GM23338 (cell line): ENCODE data around the gene DNM2. TPM values are rescaled to one million over a fixed set of nuclear protein-coding genes. Genes with fewer than 3 reads are reported as not detected.
A peak's percentile ranks its signal among the peaks of the same experiment; 100 is the strongest.

Experiments used
- ATAC-seq: fragments of 200-7000 bp; cut with Tn5 transposase; 3 replicates; pipeline ENCODE4 v1.9.1; 2020
- DNase-seq: peaks from one replicate; pipeline ENCODE4 v3.0.0-alpha.2; 2015; ENCODE audit warnings: low spot score
- H2AFZ ChIP-seq: fragments of 200-600 bp; sonication (generic); 2 replicates; pipeline ENCODE4 v1.8.0; 2016; ENCODE audit warnings: antibody characterized with exemption, mild to moderate bottlenecking, moderate library complexity
- H3F3A ChIP-seq: fragments of 200-600 bp; sonication (generic); replicated peaks from 2 replicates; pipeline ENCODE4 v1.8.0; 2017; ENCODE audit warnings: antibody characterized with exemption, mixed run types, low read depth
- H3K27ac ChIP-seq: fragments of 200-600 bp; sonication (generic); 2 replicates; pipeline ENCODE4 v1.6.1; 2016; ENCODE audit warnings: low read depth
- H3K27me3 ChIP-seq: fragments of 200-600 bp; sonication (generic); 2 replicates; pipeline ENCODE4 v1.8.0; 2016; ENCODE audit warnings: mild to moderate bottlenecking, mixed run types, moderate library complexity; ENCODE audit not compliant: insufficient read depth
- H3K36me3 ChIP-seq: fragments of 200-600 bp; sonication (generic); 2 replicates; pipeline ENCODE4 v1.8.0; 2016; ENCODE audit warnings: mild to moderate bottlenecking; ENCODE audit not compliant: insufficient read depth
- H3K4me1 ChIP-seq: fragments of 200-600 bp; sonication (generic); 2 replicates; pipeline ENCODE4 v1.8.0; 2016; ENCODE audit warnings: mild to moderate bottlenecking, moderate library complexity; ENCODE audit not compliant: insufficient read depth
- H3K4me2 ChIP-seq: fragments of 200-600 bp; sonication (generic); 2 replicates; pipeline ENCODE4 v1.7.1; 2017; ENCODE audit warnings: mixed run types
- H3K4me3 ChIP-seq: fragments of 200-600 bp; sonication (generic); 2 replicates; pipeline ENCODE4 v1.6.1; 2016; ENCODE audit warnings: mixed run types
- H3K79me2 ChIP-seq: fragments of 200-600 bp; sonication (generic); replicated peaks from 2 replicates; pipeline ENCODE4 v1.8.0; 2017; ENCODE audit warnings: mild to moderate bottlenecking; ENCODE audit not compliant: insufficient read depth
- H3K9me2 ChIP-seq: fragments of 200-600 bp; sonication (generic); 2 replicates; pipeline ENCODE4 v1.8.0; 2017; ENCODE audit not compliant: insufficient read depth
- H4K20me1 ChIP-seq: fragments of 200-600 bp; sonication (generic); replicated peaks from 2 replicates; pipeline ENCODE4 v1.8.0; 2017; ENCODE audit warnings: mild to moderate bottlenecking; ENCODE audit not compliant: insufficient read depth
- H3K27ac Mint-ChIP-seq: 2 replicates; pipeline ENCODE4 v1.8.0; 2020; ENCODE audit warnings: inconsistent platforms, mild to moderate bottlenecking, moderate library complexity, mixed read lengths
- H3K27me3 Mint-ChIP-seq: 3 replicates; pipeline ENCODE4 v1.8.0; 2022; ENCODE audit warnings: low read depth, mild to moderate bottlenecking, moderate library complexity, mixed read lengths, inconsistent platforms; ENCODE audit not compliant: insufficient read depth, poor library complexity
- H3K36me3 Mint-ChIP-seq: 3 replicates; pipeline ENCODE4 v1.8.0; 2021; ENCODE audit warnings: low read depth, mild to moderate bottlenecking, inconsistent platforms, moderate library complexity, mixed read lengths
- H3K4me1 Mint-ChIP-seq: 3 replicates; pipeline ENCODE4 v1.8.0; 2020; ENCODE audit warnings: mild to moderate bottlenecking, inconsistent platforms, mixed read lengths
- H3K4me3 Mint-ChIP-seq: 3 replicates; pipeline ENCODE4 v1.8.0; 2021; ENCODE audit warnings: moderate library complexity, mild to moderate bottlenecking, inconsistent platforms, mixed read lengths
- H3K9me3 Mint-ChIP-seq: 3 replicates; pipeline ENCODE4 v1.8.0; 2020; ENCODE audit warnings: moderate library complexity, mild to moderate bottlenecking, inconsistent platforms, mixed read lengths
- CREB1 ChIP-seq: fragments of 250-450 bp; sonication (Bioruptor Pico); IDR thresholded peaks from 2 replicates; pipeline ENCODE4 v1.5.0; 2020; ENCODE audit warnings: low read depth, mild to moderate bottlenecking, moderate library complexity
- CTCF ChIP-seq, 2 experiments: fragments of 200-600 bp in 1 of 2; sonication (generic) in 1 of 2; conservative IDR thresholded peaks; 2 replicates each; pipeline versions ENCODE4 v1.5.1 to v1.6.1; 2016 to 2017; ENCODE audit warnings: antibody characterized with exemption in 2 of 2, low read depth in 2 of 2, mild to moderate bottlenecking in 2 of 2, moderate library complexity in 1 of 2
- ETS1 ChIP-seq: IDR thresholded peaks from 2 replicates; pipeline ENCODE4 v1.6.1; 2016; ENCODE audit warnings: antibody characterized with exemption
- EZH2 ChIP-seq: fragments of 200-600 bp; sonication (generic); IDR thresholded peaks from one replicate; pipeline ENCODE4 v1.8.0; 2017; ENCODE audit warnings: antibody characterized with exemption, mild to moderate bottlenecking, low read depth; ENCODE audit not compliant: unreplicated experiment
- EZH2phosphoT487 ChIP-seq: fragments of 200-600 bp; sonication (generic); IDR thresholded peaks from one replicate; pipeline ENCODE4 v1.8.1; 2018; ENCODE audit warnings: antibody characterized with exemption; ENCODE audit not compliant: unreplicated experiment
- JUNB ChIP-seq: IDR thresholded peaks from one replicate; pipeline ENCODE4 v1.6.1; 2016; ENCODE audit warnings: antibody characterized with exemption; ENCODE audit not compliant: unreplicated experiment
- NANOG ChIP-seq: IDR thresholded peaks from 2 replicates; pipeline ENCODE4 v1.6.1; 2016; ENCODE audit warnings: antibody characterized with exemption, borderline replicate concordance
- POLR2AphosphoS5 ChIP-seq: IDR thresholded peaks from 2 replicates; pipeline ENCODE4 v1.6.1; 2016; ENCODE audit warnings: antibody characterized with exemption, low read depth
- REST ChIP-seq: IDR thresholded peaks from one replicate; pipeline ENCODE4 v1.6.1; 2018; ENCODE audit warnings: antibody characterized with exemption; ENCODE audit not compliant: unreplicated experiment
- STAT1 ChIP-seq: IDR thresholded peaks from one replicate; pipeline ENCODE4 v1.6.1; 2016; ENCODE audit warnings: antibody characterized with exemption; ENCODE audit not compliant: unreplicated experiment
- ZNF114 ChIP-seq: fragments of 250-450 bp; sonication (Bioruptor Pico); IDR thresholded peaks from 2 replicates; pipeline ENCODE4 v1.5.0; 2020; ENCODE audit warnings: mild to moderate bottlenecking, moderate library complexity
- ZNF331 ChIP-seq: fragments of 250-450 bp; sonication (Bioruptor Pico); IDR thresholded peaks from 2 replicates; pipeline ENCODE4 v1.5.0; 2020; ENCODE audit warnings: low read depth, mild to moderate bottlenecking, moderate library complexity
- ZNF462 ChIP-seq: fragments of 250-450 bp; sonication (Bioruptor Pico); IDR thresholded peaks from 2 replicates; pipeline ENCODE4 v1.5.0; 2020; ENCODE audit warnings: mild to moderate bottlenecking, moderate library complexity
- polyA plus RNA-seq: library from polyadenylated mRNA; unstranded; fragments of >200 nt; fragmentation: Nextera tagmentation; extraction: Ambion mirVana; gene quantifications from 2 replicates; pipeline ENCODE4 v1.2.1, GENCODE V29; 2016
- total RNA-seq: library from RNA; depleted of rRNA; stranded (reverse); fragments of >200 nt; shearing (Covaris generic); gene quantifications from 2 replicates; pipeline ENCODE4 v1.2.3, GENCODE V29; 2014

DNM2 gene
- total and polyA plus RNA-seq, 2 experiments from 2014 or later, result 40.7 to 138 TPM

GRCh38 chr19:10871711-10872545 lies 154.0 kb downstream of the DNM2 start:
- peak overlapping the region; percentile 77; the same call in 1 of the 2 replicates for H3K27ac Mint-ChIP-seq
- H3K4me1 Mint-ChIP-seq, result peaks cover 19% of the 10 kb centered on the region
- Histone ChIP-seq H3K27ac (peak overlapping the region; percentile 83), H4K20me1 (peaks cover 6% of the 10 kb centered on the region; the same call in 1 of the 2 replicates), H3K4me3 (peak overlapping the region; percentile 83), H3K79me2 (peaks cover 52% of the 10 kb centered on the region), H3K27me3 (no peaks in the 10 kb centered on the region), H3K36me3 (no peaks in the 10 kb centered on the region), H2AFZ (no peak overlapping the region; the same call in 1 of the 2 replicates), H3K4me2 (peak overlapping the region; percentile 95), H3K9me2 (no peaks in the 10 kb centered on the region), H3F3A (peaks cover 30% of the 10 kb centered on the region; the same call in 1 of the 2 replicates), H3K4me1 (peaks cover 21% of the 10 kb centered on the region)
- TF ChIP-seq CTCF (conservative IDR thresholded peaks at IDR 0.05; ENCODE audit: low read depth in 2 of 2) (0 out of 4 replicates have a peak, but pooled peaks of 1 of the 2 experiments have one; percentile 18), POLR2AphosphoS5 (0 out of 2 replicates have a peak, but pooled peaks have one; percentile 7), NANOG (no peak), ZNF462 (CRISPR knock-in tag) (no peak), EZH2phosphoT487 (no peak), ZNF114 (no peak), ZNF331 (no peak), ETS1 (no peak), STAT1 (no peak), REST (no peak), JUNB (no peak), CREB1 (CRISPR knock-in tag) (no peak), EZH2 (no peak)
- H3K36me3 Mint-ChIP-seq, result peaks cover 10% of the 10 kb centered on the region; the same call in 1 of the 3 replicates
- H3K9me3 Mint-ChIP-seq, result no peaks in the 10 kb centered on the region; the same call in 2 of the 3 replicates
- peaks cover 19% of the 10 kb centered on the region for H3K27me3 Mint-ChIP-seq
- ATAC-seq (peak; percentile 17), DNase-seq (peak; percentile 58)
- H3K4me3 Mint-ChIP-seq, result peak overlapping the region; percentile 82
